ENCODE measurements around the gene SLC25A34. TPM values are rescaled to one million over a fixed set of nuclear protein-coding genes. Genes with fewer than 3 reads are reported as not detected.

Gene SLC25A34
- total RNA-seq, 2 experiments from 2014 or later: 1.4 to 2.2 TPM

DNA sequence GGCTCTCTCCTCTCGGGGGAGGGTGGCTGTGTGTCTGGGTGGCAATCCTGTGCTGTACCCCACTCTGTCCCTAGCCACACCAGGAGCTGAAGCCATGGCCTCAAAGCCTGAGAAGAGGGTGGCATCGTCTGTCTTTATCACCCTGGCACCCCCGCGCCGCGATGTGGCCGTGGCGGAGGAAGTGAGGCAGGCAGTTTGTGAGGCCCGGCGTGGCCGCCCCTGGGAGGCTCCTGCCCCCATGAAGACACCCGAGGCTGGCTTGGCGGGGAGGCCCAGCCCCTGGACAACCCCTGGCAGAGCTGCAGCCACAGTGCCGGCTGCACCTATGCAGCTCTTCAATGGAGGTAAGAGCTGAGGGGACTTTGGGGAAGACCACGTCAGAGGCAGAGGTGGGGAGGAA lies 28.8 kb downstream of the SLC25A34 start:
- Histone ChIP-seq H3K4me1 (ENCODE audit: insufficient read depth, low read length, poor library complexity, severe bottlenecking) (peaks cover 4% of the 10 kb centered on the region), H3K4me2 (ENCODE audit: low read length) (no peak overlapping the region), H2AFZ (ENCODE audit: low read length) (no peak overlapping the region), H3K36me3 (ENCODE audit: insufficient read depth, low read length) (no peaks in the 10 kb centered on the region), H3K27ac (ENCODE audit: low read depth, low read length, poor library complexity, severe bottlenecking) (no peak overlapping the region), H3K4me3 (ENCODE audit: low read depth, low read length, poor library complexity, severe bottlenecking) (no peak overlapping the region), H3K9me2 (ENCODE audit: insufficient read depth, low read length) (no peaks in the 10 kb centered on the region), H4K20me1 (ENCODE audit: insufficient read depth, low read length) (no peaks in the 10 kb centered on the region), H3K79me2 (ENCODE audit: insufficient read depth, low read depth, low read length) (no peaks in the 10 kb centered on the region), H3K9me3 (ENCODE audit: low read length) (no peaks in the 10 kb centered on the region)
- CTCF ChIA-PET (ENCODE audit: unreplicated experiment): no interaction called here
- no peak for DNase-seq (ENCODE audit: low spot score)
- BruUV-seq (replicated peaks): no TSS peak
- intact Hi-C loops (cut with micrococcal nuclease; ENCODE audit: unreplicated experiment): no loop called here
- no peak for TF ChIP-seq EZH2phosphoT487 (IDR thresholded peaks at IDR 0.05; ENCODE audit: borderline replicate concordance, low read depth, low read length)
- TF ChIP-seq, protein P1, sequence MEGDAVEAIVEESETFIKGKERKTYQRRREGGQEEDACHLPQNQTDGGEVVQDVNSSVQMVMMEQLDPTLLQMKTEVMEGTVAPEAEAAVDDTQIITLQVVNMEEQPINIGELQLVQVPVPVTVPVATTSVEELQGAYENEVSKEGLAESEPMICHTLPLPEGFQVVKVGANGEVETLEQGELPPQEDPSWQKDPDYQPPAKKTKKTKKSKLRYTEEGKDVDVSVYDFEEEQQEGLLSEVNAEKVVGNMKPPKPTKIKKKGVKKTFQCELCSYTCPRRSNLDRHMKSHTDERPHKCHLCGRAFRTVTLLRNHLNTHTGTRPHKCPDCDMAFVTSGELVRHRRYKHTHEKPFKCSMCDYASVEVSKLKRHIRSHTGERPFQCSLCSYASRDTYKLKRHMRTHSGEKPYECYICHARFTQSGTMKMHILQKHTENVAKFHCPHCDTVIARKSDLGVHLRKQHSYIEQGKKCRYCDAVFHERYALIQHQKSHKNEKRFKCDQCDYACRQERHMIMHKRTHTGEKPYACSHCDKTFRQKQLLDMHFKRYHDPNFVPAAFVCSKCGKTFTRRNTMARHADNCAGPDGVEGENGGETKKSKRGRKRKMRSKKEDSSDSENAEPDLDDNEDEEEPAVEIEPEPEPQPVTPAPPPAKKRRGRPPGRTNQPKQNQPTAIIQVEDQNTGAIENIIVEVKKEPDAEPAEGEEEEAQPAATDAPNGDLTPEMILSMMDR (conservative IDR thresholded peaks at IDR 0.05; ENCODE audit: low read length): no peak
- POLR2A ChIA-PET: no interaction called here

DNA sequence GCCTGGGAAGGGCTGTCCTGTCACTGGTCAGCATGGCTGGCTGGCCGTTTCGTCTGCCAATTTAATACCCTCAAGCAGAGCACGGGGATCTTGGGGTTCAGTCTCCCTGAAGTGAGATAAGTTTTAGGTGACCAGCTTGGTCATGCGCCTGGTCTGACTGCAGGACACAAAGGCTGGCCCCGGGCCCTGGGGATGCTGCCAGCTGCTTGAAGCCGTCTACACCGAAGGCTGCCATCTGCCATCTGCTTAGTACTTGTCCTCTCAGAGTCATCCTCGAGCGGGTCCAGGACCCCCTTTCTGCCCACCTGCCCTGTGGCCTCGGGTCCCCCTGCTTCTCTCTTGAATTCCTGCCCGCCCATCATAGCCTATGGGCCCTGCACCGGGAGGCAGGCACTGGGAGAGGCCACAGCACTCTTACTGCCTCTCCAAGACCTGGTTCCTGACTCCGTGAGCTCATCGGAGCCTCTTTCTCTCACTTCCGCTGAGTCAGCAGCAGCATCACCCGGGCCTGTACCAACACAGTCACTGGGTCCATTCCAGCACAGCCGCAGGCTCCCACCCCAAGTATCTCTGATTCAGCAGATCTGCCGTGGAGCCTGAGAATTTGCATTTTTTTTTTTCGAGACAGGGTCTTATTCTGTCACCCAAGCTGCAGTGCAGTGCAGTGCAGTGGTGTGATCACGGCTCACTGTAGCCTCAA lies 29.6 kb downstream of the SLC25A34 start:
- intact Hi-C loops (cut with micrococcal nuclease; ENCODE audit: unreplicated experiment): no loop called here
- H3K9me3 ChIP-seq (ENCODE audit: low read length): no peaks in the 10 kb centered on the region
- H3K79me2 ChIP-seq (ENCODE audit: insufficient read depth, low read depth, low read length): no peaks in the 10 kb centered on the region

DNA sequence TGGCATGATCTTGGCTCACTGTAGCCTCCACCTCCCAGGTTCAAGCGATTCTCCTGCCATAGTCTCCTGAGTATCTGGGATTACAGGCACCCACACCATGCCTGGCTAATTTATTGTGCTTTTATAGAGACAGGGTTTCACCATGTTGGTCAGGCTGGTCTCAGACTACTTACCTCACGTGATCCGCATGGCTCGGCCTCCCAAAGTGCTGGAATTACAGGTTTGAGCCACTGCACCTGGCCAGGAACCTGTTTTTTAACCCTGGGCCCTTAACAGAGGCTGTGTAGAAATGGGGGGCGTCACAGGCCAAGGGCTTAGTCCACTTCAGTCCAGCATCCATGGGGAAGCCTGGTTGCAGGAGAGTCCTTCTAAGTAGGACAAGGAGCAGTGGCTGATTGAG lies 31.9 kb downstream of the SLC25A34 start:
- no peak overlapping the region for H3K4me3 ChIP-seq (ENCODE audit: low read depth, low read length, poor library complexity, severe bottlenecking)
- no peak overlapping the region for H3K27ac ChIP-seq (ENCODE audit: low read depth, low read length, poor library complexity, severe bottlenecking)
- H3K36me3 ChIP-seq (ENCODE audit: insufficient read depth, low read length): no peaks in the 10 kb centered on the region
- H3K4me1 ChIP-seq (ENCODE audit: insufficient read depth, low read length, poor library complexity, severe bottlenecking): peaks cover 4% of the 10 kb centered on the region
- no peaks in the 10 kb centered on the region for H3K79me2 ChIP-seq (ENCODE audit: insufficient read depth, low read depth, low read length)
- CTCF ChIA-PET (ENCODE audit: unreplicated experiment): no interaction called here
- H2AFZ ChIP-seq (ENCODE audit: low read length): no peak overlapping the region
- TF ChIP-seq EZH2phosphoT487 (IDR thresholded peaks at IDR 0.05; ENCODE audit: borderline replicate concordance, low read depth, low read length): no peak
- TF ChIP-seq, protein P1 (conservative IDR thresholded peaks at IDR 0.05; ENCODE audit: low read length): no peak
- H3K9me2 ChIP-seq (ENCODE audit: insufficient read depth, low read length): no peaks in the 10 kb centered on the region
- POLR2A ChIA-PET: no interaction called here
- H3K9me3 ChIP-seq (ENCODE audit: low read length): no peaks in the 10 kb centered on the region
- DNase-seq (ENCODE audit: low spot score): no peak
- no peak overlapping the region for H3K4me2 ChIP-seq (ENCODE audit: low read length)
- intact Hi-C loops (cut with micrococcal nuclease; ENCODE audit: unreplicated experiment): no loop called here
- no peaks in the 10 kb centered on the region for H4K20me1 ChIP-seq (ENCODE audit: insufficient read depth, low read length)
- BruUV-seq (replicated peaks): no TSS peak

More for the DNA sequence above, 29.6 kb downstream of the SLC25A34 start:
- H4K20me1 ChIP-seq (ENCODE audit: insufficient read depth, low read length): no peaks in the 10 kb centered on the region
- H3K27ac ChIP-seq (ENCODE audit: low read depth, low read length, poor library complexity, severe bottlenecking): no peak overlapping the region
- DNase-seq (ENCODE audit: low spot score): no peak
- H3K36me3 ChIP-seq (ENCODE audit: insufficient read depth, low read length): no peaks in the 10 kb centered on the region
- ChIA-PET CTCF (ENCODE audit: unreplicated experiment) (no interaction called here), POLR2A (interaction anchor here (0.5 kb wide), 1 partner anchor 124 kb away, joined by 4 read pairs; no protein-coding TSS in a partner anchor)
- TF ChIP-seq, protein P1 (conservative IDR thresholded peaks at IDR 0.05; ENCODE audit: low read length): no peak
- TF ChIP-seq EZH2phosphoT487 (IDR thresholded peaks at IDR 0.05; ENCODE audit: borderline replicate concordance, low read depth, low read length): no peak
- peaks cover 4% of the 10 kb centered on the region for H3K4me1 ChIP-seq (ENCODE audit: insufficient read depth, low read length, poor library complexity, severe bottlenecking)
- no TSS peak for BruUV-seq (replicated peaks)
- no peak overlapping the region for H2AFZ ChIP-seq (ENCODE audit: low read length)
- H3K4me2 ChIP-seq (ENCODE audit: low read length): no peak overlapping the region
- no peaks in the 10 kb centered on the region for H3K9me2 ChIP-seq (ENCODE audit: insufficient read depth, low read length)
- H3K4me3 ChIP-seq (ENCODE audit: low read depth, low read length, poor library complexity, severe bottlenecking): no peak overlapping the region
